Measurements from ENCODE around the gene PPFIBP2. TPM values are rescaled to one million over a fixed set of nuclear protein-coding genes. Genes with fewer than 3 reads are reported as not detected.

The PPFIBP2 gene
- total RNA-seq, 1 experiment from 2014 or later, result 5.7 TPM

DNA sequence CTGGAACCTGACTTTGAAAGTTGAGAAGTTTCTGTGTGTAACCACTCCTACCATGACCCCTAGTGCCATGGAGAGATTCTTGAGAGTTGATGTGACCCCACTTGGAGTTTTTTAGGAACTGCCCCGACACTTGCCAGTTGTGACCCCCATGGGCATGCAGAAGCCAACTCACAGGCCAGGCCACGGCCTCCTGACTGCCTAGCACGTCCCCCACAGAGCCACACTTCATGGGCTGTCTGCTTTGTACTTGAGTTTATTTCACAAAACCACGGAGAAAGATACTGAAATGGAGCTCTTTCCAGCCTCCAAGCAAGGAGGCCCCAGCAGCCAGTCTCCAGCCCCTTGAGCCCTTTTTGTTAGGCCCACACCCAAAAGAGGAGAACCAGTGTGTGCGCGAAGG is 151.1 kb downstream of the PPFIBP2 start:
- H3K4me2 ChIP-seq (ENCODE audit: low read length), result no peak overlapping the region
- ChIA-PET RAD21 (ENCODE audit: low non-redundant PET in 1 of 2, low total read pairs in 2 of 2, uncharacterized antibody in 2 of 2, unreplicated experiment in 2 of 2) (interaction anchor here (1.1 to 1.6 kb wide), 3 partner anchors 91 to 117 kb away, joined by 3 to 8 read pairs (median 6); no protein-coding TSS in a partner anchor), POLR2A (no interaction called here), CTCF (interaction anchor here (0.8 to 2.8 kb wide), 7 partner anchors 8 to 434 kb away, joined by 3 to 16 read pairs (median 5); partner anchors contain the start of gene CYB5R2)
- intact Hi-C loops (cut with micrococcal nuclease), result loop anchor here (1.0 to 5.0 kb wide), 6 partner anchors 94 to 568 kb away; partner anchors contain the start of gene PPFIBP2
- DNase-seq (ENCODE audit: low read depth, low spot score) (no peak), ATAC-seq (no peak)
- no TSS peak for BruUV-seq (replicated peaks)
- H4K20me1 ChIP-seq (ENCODE audit: insufficient read depth), result no peaks in the 10 kb centered on the region
- H3K27ac ChIP-seq (ENCODE audit: low read depth, low read length), result no peak overlapping the region
- H3K9me2 ChIP-seq (ENCODE audit: insufficient read depth), result no peaks in the 10 kb centered on the region
- no peaks in the 10 kb centered on the region for H3K27me3 ChIP-seq (ENCODE audit: insufficient read depth, low read length)
- H3K79me2 ChIP-seq (ENCODE audit: insufficient read depth, low read length), result no peaks in the 10 kb centered on the region
- H2AFZ ChIP-seq (ENCODE audit: low read depth, low read length, poor library complexity, severe bottlenecking), result no peak overlapping the region
- H3K4me1 ChIP-seq (ENCODE audit: control insufficient read depth in 1 of 2, insufficient read depth in 2 of 2, low read length in 2 of 2), result peaks cover 2 to 4% of the 10 kb centered on the region in 2 experiments; a peak in 2 of 4 replicates
- no peak overlapping the region for H3K4me3 ChIP-seq (replicated peaks in 1 of 2; ENCODE audit: low read depth in 1 of 2, low read length in 2 of 2)
- no peaks in the 10 kb centered on the region for H3K36me3 ChIP-seq (ENCODE audit: control insufficient read depth in 1 of 2, insufficient read depth in 2 of 2, low read length in 2 of 2)
- no peak overlapping the region for H3K9ac ChIP-seq (ENCODE audit: low read length)
- no peak for TF ChIP-seq REST (IDR thresholded peaks at IDR 0.05; ENCODE audit: low read depth)
- no peak for TF ChIP-seq SRF (IDR thresholded peaks at IDR 0.05; ENCODE audit: low read depth)
- no peak for TF ChIP-seq EZH2 (IDR thresholded peaks at IDR 0.05)
- TF ChIP-seq, protein P1, sequence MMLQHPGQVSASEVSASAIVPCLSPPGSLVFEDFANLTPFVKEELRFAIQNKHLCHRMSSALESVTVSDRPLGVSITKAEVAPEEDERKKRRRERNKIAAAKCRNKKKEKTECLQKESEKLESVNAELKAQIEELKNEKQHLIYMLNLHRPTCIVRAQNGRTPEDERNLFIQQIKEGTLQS (IDR thresholded peaks at IDR 0.05), result no peak
- TF ChIP-seq ZFX (IDR thresholded peaks at IDR 0.05), result no peak
- TF ChIP-seq SIN3A (IDR thresholded peaks at IDR 0.05; ENCODE audit: low read depth), result no peak
- no peak for TF ChIP-seq YY1 (IDR thresholded peaks at IDR 0.05; ENCODE audit: extremely low read depth, insufficient replicate concordance, low read depth, low read length)
- TF ChIP-seq ELF1 (IDR thresholded peaks at IDR 0.05; ENCODE audit: borderline replicate concordance, low read depth), result no peak
- TF ChIP-seq ZNF274 (IDR thresholded peaks at IDR 0.05; ENCODE audit: low read depth, low read length), result no peak
- TF ChIP-seq POLR2AphosphoS5 (IDR thresholded peaks at IDR 0.05; ENCODE audit: low read depth, low read length), result no peak
- no peak for TF ChIP-seq RAD21 (IDR thresholded peaks at IDR 0.05; ENCODE audit: low read depth)
- no peak for TF ChIP-seq FOSL1 (IDR thresholded peaks at IDR 0.05; ENCODE audit: low read depth)
- no peaks in the 10 kb centered on the region for H3K9me3 ChIP-seq (ENCODE audit: control insufficient read depth in 1 of 2, insufficient read depth in 1 of 2, low read depth in 1 of 2, low read length in 2 of 2)

Measured in HCT116 (cell line).